Islet precursor cell (in vitro differentiated cells): ENCODE data around the gene LMNA.
"Not testable (repeated sequence)": the region's sequence is repeated elsewhere in the genome, so short reads cannot be mapped to it uniquely, and the experiment has no call there.

Experiments used
- DNase-seq: peaks from one replicate; pipeline ENCODE4 v3.0.0-alpha.2; 2018

The LMNA gene

GRCh38 chr1:156104861-156105832 is 9.4 kb upstream of the LMNA start:
- peak; percentile 78 for DNase-seq

DNA sequence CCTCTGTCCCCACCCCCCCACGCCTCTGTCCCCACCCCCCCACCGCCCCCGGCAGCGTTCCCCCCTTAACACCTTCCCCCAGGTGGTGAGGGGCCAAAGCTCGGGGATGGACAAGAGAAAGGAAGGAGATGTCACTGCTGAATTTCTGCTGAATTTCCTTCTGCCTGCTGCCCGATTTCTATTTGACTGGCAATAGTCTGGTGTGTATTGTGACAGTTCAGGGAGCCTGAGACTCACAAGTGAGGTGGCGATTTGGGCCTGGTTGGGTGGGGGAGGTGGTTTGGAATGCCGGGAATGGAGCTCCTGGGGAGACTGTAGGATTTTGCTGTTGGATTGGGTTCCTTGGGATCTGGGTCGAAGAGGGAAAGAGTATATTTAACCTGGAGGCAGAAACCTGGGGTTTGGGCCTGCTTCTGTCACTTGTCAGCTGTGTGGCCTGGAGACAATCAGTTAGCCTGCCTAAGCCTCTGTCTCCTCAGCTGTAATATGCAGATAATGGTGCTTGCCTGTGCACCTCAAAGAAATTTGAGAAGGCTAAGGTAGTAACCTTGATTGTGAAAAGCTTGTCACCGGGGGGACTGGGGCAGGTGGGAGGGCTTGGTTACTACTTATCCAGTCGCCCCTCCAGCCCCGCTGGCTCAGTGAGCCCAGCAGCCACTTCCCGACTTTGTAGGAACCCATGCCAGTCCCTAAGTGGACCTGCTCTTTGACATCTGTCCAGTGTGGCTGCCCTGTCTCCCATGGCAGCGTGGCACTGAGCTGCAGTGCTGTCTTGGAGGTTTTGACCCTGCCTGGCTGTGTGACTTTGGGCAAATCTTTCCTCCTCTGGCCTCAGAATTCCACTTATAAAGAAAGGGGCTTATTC is 7.7 kb upstream of the LMNA start:
- DNase-seq: peak; percentile 91

DNA sequence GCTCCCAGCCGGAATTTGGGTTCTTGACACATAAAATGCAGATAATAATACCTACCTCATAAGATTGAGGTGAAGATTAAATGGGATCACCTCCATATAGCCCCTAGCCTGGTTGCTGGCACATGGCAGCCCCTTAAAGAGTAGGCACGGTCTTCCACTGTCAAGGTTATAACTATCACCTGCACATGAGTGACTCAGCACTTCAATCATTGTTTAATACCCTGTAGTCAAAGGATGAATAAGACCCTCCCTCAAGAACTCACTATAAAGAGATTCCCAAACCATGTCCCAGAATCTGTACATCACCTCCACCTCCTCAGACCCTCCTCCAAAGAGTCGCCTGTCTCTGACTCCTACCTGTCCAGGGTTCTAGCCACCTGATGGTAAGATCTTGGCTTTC is 6.5 kb upstream of the LMNA start:
- no peak for DNase-seq

- no peak for DNase-seq
These were observed 5.8 kb upstream of the LMNA start for GRCh38 chr1:156108664-156109241.

DNA sequence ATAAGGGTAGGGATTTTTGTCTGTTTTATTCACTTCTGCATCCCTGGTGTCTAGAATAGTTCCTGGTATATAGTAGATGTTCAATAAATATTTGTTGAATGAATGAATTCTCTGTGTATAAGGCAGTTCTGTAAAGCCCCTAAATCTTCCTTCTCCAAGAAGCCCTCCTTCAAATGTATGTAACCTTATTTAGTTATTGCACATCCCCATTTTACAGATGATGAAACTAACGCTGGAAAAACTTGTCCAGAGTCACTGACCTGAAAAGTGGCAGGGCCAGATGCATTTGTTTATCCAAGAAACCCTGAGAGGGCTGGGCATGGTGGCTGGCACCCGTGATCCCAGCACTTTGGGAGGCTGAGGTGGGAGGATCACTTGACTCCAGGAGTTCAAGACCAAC is 4.3 kb upstream of the LMNA start:
- DNase-seq: no peak

GRCh38 chr1:156111355-156111962 is 3.1 kb upstream of the LMNA start:
- no peak for DNase-seq

GRCh38 chr1:156112276-156113137 is 2.0 kb upstream of the LMNA start:
- no peak for DNase-seq

DNA sequence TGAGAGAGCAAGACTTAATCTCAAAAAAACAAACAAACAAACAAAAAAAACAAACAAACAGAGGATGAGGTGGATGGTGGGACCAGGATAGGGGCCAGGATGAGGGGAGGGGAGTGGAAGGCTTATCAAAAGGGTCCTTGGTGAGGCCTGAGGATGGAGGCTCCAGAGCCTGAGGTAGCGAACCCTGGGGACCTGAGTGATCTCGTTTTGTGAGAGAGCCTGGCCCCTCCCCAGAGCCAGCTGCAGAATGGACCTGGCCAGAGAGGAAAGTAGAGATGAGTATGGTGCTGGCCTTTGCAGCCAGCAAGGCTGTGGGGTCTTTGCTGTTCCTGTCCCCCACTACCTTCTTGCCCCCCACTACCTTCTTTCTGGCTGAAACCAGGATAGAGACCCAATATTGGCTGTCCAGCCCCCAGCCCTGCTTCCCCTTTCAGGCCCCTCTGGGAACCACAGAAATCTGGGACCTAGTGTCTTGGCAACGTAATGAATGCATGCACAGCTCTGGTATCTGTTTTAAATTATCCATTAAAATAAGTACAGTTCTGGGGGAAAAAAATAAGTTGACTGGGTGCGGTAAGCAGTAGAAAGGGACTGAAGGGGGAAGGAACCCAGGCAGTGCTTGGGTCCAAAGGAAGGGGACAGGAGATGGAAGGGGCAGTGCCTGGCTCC is 1.1 kb upstream of the LMNA start:
- no peak for DNase-seq

- DNase-seq: peak; percentile 71
These were observed 505 bp downstream of the LMNA start for GRCh38 chr1:156114919-156115513.

- DNase-seq: peak; percentile 82
These were observed 1.2 kb downstream of the LMNA start for GRCh38 chr1:156115514-156116374.

GRCh38 chr1:156116731-156117130 is 2.2 kb downstream of the LMNA start:
- DNase-seq: not testable (repeated sequence)

GRCh38 chr1:156117414-156118176 is 3.1 kb downstream of the LMNA start:
- no peak for DNase-seq

DNA sequence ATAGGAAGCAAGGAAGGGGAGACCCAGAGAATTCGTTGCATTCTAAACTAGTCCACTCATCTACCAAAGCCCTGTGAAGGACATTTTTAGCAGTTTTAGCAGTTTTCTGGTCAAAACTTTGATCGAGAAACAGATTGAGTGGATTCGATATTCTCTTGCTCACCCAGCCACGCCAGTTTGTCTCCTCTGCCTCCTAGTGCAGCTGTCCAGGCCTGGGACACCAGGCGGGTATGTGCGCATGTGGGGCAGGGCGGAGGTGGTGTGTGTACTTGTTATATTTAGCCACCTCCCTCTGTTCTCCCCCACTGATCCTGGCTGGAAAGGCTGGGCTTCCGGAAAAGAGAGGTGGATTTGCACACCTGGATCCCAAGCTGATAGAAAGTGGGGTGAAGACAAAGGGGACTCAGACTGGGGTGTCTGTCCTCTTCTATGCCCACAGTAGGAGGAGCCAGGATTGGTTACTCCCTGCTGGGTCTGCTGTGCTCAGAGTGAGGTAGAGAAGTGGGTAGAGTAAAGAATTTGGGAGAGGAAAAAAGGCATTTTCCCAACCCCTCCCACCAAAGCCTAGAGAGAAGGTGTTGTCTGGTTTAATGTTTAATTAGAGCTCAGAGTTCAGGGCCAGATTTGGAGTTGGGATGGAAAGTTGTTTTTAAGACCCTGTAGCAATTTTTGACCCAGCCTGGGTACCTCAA is 3.8 kb downstream of the LMNA start:
- no peak for DNase-seq

DNA sequence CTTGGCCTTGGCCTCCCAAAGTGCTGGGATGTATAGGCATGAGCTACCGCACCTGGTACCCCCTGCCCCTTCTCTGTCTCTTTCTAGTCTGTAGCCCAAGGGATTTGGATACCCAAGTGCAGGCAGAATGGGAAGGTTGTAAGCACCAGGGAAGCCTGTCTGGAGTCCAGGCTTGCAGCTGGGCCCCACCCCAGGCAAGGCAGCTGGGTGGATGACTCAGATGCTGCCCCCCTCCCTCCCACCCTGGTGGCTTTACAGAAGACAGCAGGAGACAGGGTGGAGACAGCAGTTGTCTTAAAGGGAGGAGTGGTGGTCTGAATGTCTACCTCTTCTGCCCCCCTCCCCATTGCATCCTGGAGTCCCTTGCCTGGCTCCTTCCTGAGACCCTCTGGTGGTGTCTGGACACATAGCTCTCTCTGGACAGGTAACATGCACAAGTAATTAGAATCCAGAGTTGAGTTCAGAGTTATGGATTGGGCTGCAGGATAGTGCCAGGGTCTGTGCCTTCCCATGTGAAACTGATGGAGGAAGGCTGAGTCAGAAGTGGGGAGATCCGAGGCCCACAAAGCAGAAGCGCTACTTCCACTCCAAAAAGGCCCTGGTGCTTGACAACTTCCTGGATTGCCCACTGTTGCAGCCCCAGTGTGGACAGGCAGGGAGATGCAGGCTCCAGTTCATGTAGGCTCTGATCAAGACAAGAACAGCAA is 5.1 kb downstream of the LMNA start:
- peak; percentile 95 for DNase-seq

DNA sequence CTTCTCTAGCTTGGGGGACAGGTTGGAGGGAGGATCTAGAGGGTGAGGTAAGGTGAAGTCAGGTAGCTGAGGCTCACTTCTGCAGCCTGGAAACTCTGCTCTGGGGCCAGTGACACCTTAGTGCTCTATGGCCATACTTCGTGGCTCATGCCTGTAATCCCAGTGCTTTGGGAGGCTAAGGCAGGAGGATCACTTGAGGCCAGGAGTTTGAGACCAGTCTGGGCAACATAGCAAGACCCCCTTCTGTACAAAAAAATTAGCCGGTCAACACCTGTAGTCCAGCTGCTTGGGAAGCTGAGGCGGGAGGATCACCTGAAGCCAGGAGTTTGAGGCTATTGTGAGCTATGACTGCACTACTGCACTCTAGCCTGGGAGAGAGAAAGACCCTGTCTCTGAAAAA is 5.8 kb downstream of the LMNA start:
- DNase-seq: no peak

DNA sequence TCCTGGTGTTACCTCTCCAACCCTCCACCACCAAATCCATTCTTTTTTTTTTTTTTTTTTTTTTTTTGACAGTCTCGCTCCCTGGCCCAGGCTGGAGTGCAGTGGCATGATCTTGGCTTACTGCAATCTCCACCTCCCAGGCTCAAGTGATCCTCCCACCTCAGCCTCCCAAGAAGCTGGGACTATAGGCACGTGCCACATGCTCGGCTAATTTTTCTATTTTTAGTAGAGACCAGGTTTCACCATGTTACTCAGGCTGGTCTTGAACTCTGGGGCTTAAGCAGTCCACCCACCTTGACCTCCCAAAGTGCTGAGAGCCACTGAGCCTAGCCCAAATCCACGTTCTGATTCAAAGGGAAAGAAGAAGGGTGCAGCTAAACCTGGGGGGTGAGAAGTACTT is 6.5 kb downstream of the LMNA start:
- not testable (repeated sequence) for DNase-seq

- DNase-seq: no peak
These were observed 6.9 kb downstream of the LMNA start for GRCh38 chr1:156121457-156121856.

DNA sequence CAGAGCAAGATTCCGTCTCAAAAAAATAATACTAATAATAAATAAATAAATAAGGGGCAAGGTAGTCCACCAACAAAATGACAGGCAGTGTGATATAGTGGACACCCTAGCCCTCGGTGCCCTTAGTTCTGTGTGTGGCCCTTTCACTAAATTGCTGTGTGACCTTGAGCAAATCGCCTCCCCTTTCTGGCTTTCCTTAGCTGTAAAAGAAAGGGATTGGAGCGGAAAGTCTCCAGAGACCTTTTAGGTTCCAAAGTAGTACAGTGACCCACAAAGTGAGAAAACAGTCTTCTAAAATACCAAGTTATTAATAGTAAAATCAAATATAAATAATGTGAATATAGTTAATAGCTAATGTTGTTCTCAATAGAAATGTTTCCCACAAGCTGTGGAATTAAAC is 7.6 kb downstream of the LMNA start:
- DNase-seq: no peak
